ES-I3 (cell line): ENCODE data around the gene OR51D1.

ENCODE experiments used
- H3K36me3 ChIP-seq: 2 replicates; pipeline ENCODE4 v1.6.1; 2013; ENCODE audit warnings: mild to moderate bottlenecking, low read length, control low read depth, moderate library complexity; ENCODE audit not compliant: insufficient read depth
- H3K4me1 ChIP-seq: 2 replicates; pipeline ENCODE4 v1.6.1; 2013; ENCODE audit warnings: mild to moderate bottlenecking, control low read depth, low read length; ENCODE audit not compliant: insufficient read depth
- H3K9ac ChIP-seq: 2 replicates; pipeline ENCODE4 v1.6.1; 2013; ENCODE audit warnings: low read depth, mild to moderate bottlenecking, low read length, moderate library complexity
- H3K9me3 ChIP-seq: 2 replicates; pipeline ENCODE4 v1.6.1; 2013; ENCODE audit warnings: mild to moderate bottlenecking, low read length, moderate library complexity; ENCODE audit not compliant: control insufficient read depth, insufficient read depth

The OR51D1 gene

DNA sequence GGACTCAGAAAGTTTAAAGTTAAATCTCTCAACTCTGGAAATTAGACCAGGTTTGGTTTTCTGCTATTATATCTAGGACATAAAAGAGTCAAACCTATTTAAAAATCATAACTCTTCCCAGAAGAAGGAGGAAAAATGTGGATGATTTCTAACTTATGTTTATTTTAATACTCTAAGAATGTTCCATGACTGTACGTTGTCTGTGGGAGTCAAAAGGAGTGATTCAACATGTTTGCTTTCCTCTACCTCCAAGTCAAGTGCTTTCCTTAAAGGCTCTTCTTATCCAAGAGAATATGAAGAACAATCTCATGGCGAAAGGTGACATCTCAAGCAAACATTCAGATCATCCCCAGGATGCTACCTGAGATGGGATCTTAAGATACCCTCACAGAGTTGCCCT is 28.1 kb downstream of the OR51D1 start:
- no peak overlapping the region for H3K9ac ChIP-seq
- no peaks in the 10 kb centered on the region for H3K36me3 ChIP-seq
- H3K9me3 ChIP-seq, result no peaks in the 10 kb centered on the region
- H3K4me1 ChIP-seq, result no peaks in the 10 kb centered on the region

- H3K4me1 ChIP-seq, result no peaks in the 10 kb centered on the region
- no peaks in the 10 kb centered on the region for H3K9me3 ChIP-seq
- no peak overlapping the region for H3K9ac ChIP-seq
- H3K36me3 ChIP-seq, result no peaks in the 10 kb centered on the region
These were observed 34.5 kb downstream of the OR51D1 start for GRCh38 chr11:4671741-4672140.

GRCh38 chr11:4672470-4672869 is 35.2 kb downstream of the OR51D1 start:
- Histone ChIP-seq H3K9ac (no peak overlapping the region), H3K9me3 (no peaks in the 10 kb centered on the region), H3K4me1 (no peaks in the 10 kb centered on the region), H3K36me3 (no peaks in the 10 kb centered on the region)

- no peaks in the 10 kb centered on the region for H3K4me1 ChIP-seq
- H3K9me3 ChIP-seq, result no peaks in the 10 kb centered on the region
- H3K9ac ChIP-seq, result no peak overlapping the region
- no peaks in the 10 kb centered on the region for H3K36me3 ChIP-seq
These were observed 36.5 kb downstream of the OR51D1 start for GRCh38 chr11:4673781-4674180.

GRCh38 chr11:4677948-4678347 is 40.7 kb downstream of the OR51D1 start:
- no peaks in the 10 kb centered on the region for H3K36me3 ChIP-seq
- no peaks in the 10 kb centered on the region for H3K9me3 ChIP-seq
- no peaks in the 10 kb centered on the region for H3K4me1 ChIP-seq
- H3K9ac ChIP-seq, result no peak overlapping the region

- Histone ChIP-seq H3K4me1 (no peaks in the 10 kb centered on the region), H3K9me3 (no peaks in the 10 kb centered on the region), H3K9ac (no peak overlapping the region), H3K36me3 (no peaks in the 10 kb centered on the region)
These were observed 43.1 kb downstream of the OR51D1 start for GRCh38 chr11:4680341-4680740.

DNA sequence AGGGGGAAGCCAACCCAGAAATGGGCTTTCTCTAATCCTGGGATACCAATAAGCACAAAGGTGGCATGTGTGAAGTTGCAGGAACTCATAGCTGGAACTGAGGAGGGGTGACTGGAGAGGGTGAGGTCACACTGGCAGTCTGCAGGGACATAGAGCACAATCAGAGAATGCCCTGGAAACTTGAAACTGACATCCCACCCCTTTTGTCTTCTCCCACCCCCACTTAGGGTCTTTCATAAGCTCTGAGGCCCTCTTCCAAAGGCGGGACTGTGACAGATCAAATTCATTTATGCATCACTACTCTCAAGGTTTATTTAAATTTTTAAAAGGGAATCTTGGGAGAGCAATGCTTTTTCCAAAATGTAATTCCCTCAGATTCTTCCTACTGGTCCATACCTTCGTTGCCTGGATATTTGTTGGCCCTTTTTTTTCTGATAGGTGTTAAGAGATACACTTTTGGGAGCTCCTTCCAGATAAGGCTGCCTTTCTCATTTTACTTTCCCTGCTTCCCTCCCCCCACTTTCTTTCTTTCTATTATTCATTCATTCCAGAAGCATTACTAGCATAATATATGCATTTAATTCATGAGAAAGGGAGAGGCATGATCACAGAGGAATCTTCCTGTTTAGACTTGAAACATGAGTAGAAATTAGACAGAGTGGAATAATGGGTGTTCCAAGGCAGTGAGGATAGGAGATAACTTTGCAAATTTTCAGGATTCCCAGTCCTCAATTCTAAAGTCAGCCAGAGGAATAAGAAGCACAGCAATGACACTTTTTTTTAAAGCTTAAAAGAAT is 45.5 kb downstream of the OR51D1 start:
- Histone ChIP-seq H3K9ac (no peak overlapping the region), H3K36me3 (no peaks in the 10 kb centered on the region), H3K9me3 (no peaks in the 10 kb centered on the region), H3K4me1 (no peaks in the 10 kb centered on the region)

- Histone ChIP-seq H3K4me1 (no peaks in the 10 kb centered on the region), H3K9me3 (no peaks in the 10 kb centered on the region), H3K36me3 (no peaks in the 10 kb centered on the region), H3K9ac (no peak overlapping the region)
These were observed 47.5 kb downstream of the OR51D1 start for GRCh38 chr11:4684631-4685285.
